ENCODE measurements around the gene SIX5.

GRCh38 chr19:45778010-45778661, 9.1 kb upstream of the SIX5 start:
- TF ChIP-seq EZH2 (IDR thresholded peaks at IDR 0.05; ENCODE audit: borderline replicate concordance, low read depth, low read length, severe bottlenecking): no peak
- TF ChIP-seq CTCF (IDR thresholded peaks at IDR 0.05; ENCODE audit: borderline replicate concordance, extremely low read depth, low read length, poor library complexity, severe bottlenecking): no peak
